Activated naive CD4-positive, alpha-beta T cell treated with Interleukin-2 at 50 U/mL for 16 hours (primary cell): ENCODE measurements around the gene KCTD3.

Experiments used
- DNase-seq: peaks from one replicate; pipeline ENCODE4 v3.0.0-alpha.2; 2020

KCTD3 gene

GRCh38 chr1:215661033-215661432, 93.9 kb downstream of the KCTD3 start:
- no peak for DNase-seq

GRCh38 chr1:215665215-215665614, 98.1 kb downstream of the KCTD3 start:
- no peak for DNase-seq

DNA sequence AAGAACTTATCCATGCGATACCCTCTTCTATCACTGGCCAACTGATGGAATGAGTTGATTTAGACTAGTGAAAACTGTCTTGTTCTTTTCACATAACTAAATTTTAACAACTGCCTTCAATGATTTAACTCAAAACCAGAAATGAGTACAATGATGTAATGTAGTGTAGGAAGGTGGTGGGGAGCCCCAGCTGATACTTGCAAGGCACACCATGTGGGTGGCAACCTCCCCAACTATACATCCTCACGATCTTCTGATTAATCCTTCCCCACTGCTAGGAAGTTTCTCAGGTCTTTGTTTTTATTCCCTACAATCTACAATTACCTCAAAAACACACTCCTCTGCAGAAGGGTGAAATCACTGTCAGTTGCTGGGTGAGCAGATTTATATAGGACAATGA, 100.7 kb downstream of the KCTD3 start:
- DNase-seq: no peak

- DNase-seq: no peak
Observed at GRCh38 chr1:215669806-215670491, 102.8 kb downstream of the KCTD3 start.
